ENCODE results near the gene CAT. TPM values are rescaled to one million over a fixed set of nuclear protein-coding genes. Genes with fewer than 3 reads are reported as not detected.

Gene CAT
- total and polyA plus RNA-seq, 9 of the 15 experiments (the other 6 are each of a cell fraction or from before 2014, with no cell fraction given), result 86.7 to 183 (median 114) TPM

DNA sequence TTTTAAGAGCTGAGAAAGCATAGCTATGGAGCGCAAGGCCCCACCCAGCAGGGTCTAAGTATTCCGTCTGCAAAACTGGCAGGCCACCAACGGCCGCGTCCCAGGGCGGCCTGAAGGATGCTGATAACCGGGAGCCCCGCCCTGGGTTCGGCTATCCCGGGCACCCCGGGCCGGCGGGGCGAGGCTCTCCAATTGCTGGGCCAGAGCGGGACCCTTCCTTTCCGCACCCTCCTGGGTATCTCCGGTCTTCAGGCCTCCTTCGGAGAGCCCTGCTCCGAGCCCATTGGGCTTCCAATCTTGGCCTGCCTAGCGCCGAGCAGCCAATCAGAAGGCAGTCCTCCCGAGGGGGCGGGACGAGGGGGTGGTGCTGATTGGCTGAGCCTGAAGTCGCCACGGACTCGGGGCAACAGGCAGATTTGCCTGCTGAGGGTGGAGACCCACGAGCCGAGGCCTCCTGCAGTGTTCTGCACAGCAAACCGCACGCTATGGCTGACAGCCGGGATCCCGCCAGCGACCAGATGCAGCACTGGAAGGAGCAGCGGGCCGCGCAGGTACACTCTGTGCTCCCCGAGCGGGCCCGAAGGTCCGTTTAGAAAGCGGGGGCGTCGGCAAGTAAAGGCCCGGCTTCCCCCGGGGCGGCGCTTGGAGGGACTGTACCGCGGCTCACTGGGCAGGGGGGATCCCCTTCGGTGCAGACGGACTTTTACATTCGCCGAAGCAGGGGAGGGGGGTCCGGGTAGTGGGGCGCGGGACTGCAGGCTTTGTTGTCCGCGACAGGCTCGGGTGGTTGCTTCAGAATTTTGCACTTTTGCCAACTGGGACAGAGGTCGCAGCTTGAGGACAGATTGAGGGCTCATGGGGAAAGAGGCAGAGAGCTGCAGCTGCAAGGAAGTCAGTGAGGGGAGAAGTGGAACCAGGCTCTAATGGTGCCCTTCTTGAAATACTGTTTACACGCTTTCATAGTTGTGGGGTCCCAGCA is at the start of gene CAT (continued):
- TF ChIP-seq, protein P1, sequence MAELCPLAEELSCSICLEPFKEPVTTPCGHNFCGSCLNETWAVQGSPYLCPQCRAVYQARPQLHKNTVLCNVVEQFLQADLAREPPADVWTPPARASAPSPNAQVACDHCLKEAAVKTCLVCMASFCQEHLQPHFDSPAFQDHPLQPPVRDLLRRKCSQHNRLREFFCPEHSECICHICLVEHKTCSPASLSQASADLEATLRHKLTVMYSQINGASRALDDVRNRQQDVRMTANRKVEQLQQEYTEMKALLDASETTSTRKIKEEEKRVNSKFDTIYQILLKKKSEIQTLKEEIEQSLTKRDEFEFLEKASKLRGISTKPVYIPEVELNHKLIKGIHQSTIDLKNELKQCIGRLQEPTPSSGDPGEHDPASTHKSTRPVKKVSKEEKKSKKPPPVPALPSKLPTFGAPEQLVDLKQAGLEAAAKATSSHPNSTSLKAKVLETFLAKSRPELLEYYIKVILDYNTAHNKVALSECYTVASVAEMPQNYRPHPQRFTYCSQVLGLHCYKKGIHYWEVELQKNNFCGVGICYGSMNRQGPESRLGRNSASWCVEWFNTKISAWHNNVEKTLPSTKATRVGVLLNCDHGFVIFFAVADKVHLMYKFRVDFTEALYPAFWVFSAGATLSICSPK (IDR thresholded peaks at IDR 0.05; ENCODE audit: borderline replicate concordance), result no peak
- TF ChIP-seq SIN3B (IDR thresholded peaks at IDR 0.05; ENCODE audit: low read depth), result 0 out of 2 replicates have a peak, but pooled peaks have one; percentile 32
- no peak for TF ChIP-seq ARID3B (CRISPR knock-in tag; IDR thresholded peaks at IDR 0.05; ENCODE audit: borderline replicate concordance)
- TF ChIP-seq SMARCA4 (IDR thresholded peaks at IDR 0.05), result peak; percentile 81; the same call in 1 of the 2 replicates
- TF ChIP-seq, protein P2, sequence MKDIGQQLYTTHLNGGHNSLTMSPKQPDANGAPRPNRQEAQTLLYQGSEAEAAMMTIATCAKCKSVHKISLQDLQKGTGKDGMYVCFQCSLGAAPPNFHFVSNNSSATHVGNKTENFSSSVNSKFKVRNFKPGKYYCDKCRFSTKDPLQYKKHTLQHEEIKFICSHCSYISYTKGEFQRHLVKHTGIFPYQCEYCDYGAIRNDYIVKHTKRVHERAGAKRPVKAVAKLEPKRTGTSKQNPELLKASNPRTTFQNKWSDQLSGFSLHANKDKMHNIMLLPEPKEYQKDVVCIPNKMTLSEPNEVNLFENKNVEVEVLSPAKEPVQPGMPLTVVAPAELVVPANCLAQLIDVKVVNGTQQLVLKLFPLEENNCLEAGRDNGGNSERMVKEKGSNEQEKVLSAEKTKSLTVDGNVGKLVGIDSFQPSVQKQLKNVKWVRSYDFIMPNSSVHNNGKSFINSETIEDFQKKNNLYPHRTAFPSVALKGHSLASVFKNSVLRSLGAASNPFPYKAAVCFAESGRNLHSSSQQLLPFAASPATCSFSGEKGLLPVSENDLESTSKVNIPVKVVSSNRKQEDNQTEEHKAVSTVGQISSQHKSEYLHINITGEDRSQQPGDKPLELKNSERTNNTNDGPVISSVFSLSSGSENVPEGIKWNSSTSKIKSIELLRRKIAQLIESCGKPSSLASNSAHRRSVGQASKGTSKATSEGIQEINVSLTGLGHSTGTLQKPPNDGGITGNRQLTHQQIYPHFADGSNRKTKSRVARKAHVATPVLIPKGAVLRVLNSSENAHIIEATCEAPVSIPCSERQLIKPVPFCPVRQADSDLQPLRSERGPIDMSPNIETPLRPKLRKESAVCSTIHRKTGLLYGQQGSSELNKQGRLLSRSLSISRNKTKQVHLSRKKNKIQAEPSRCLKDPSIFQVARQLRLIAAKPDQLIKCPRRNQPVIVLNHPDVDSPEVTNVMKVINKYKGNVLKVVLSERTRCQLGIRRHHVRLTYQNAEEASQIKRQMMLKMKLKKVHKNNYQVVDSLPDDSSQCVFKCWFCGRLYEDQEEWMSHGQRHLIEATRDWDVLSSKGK (CRISPR knock-in tag; IDR thresholded peaks at IDR 0.05), result no peak
- peak; percentile 89 for TF ChIP-seq CBFA2T2 (conservative IDR thresholded peaks at IDR 0.05)
- TF ChIP-seq CCAR2 (IDR thresholded peaks at IDR 0.05; ENCODE audit: low read depth, low read length), result no peak
- TF ChIP-seq, protein P3, sequence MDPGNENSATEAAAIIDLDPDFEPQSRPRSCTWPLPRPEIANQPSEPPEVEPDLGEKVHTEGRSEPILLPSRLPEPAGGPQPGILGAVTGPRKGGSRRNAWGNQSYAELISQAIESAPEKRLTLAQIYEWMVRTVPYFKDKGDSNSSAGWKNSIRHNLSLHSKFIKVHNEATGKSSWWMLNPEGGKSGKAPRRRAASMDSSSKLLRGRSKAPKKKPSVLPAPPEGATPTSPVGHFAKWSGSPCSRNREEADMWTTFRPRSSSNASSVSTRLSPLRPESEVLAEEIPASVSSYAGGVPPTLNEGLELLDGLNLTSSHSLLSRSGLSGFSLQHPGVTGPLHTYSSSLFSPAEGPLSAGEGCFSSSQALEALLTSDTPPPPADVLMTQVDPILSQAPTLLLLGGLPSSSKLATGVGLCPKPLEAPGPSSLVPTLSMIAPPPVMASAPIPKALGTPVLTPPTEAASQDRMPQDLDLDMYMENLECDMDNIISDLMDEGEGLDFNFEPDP (CRISPR knock-in tag; IDR thresholded peaks at IDR 0.05), result no peak
- TF ChIP-seq ZNF263 (CRISPR knock-in tag; IDR thresholded peaks at IDR 0.05; ENCODE audit: borderline replicate concordance), result peak; percentile 53; the same call in 1 of the 2 replicates
- TF ChIP-seq HDAC1 (IDR thresholded peaks at IDR 0.05), result peak in 1 of 2 experiments; percentile 91; a peak in 2 of 4 replicates
- TF ChIP-seq, protein P4, sequence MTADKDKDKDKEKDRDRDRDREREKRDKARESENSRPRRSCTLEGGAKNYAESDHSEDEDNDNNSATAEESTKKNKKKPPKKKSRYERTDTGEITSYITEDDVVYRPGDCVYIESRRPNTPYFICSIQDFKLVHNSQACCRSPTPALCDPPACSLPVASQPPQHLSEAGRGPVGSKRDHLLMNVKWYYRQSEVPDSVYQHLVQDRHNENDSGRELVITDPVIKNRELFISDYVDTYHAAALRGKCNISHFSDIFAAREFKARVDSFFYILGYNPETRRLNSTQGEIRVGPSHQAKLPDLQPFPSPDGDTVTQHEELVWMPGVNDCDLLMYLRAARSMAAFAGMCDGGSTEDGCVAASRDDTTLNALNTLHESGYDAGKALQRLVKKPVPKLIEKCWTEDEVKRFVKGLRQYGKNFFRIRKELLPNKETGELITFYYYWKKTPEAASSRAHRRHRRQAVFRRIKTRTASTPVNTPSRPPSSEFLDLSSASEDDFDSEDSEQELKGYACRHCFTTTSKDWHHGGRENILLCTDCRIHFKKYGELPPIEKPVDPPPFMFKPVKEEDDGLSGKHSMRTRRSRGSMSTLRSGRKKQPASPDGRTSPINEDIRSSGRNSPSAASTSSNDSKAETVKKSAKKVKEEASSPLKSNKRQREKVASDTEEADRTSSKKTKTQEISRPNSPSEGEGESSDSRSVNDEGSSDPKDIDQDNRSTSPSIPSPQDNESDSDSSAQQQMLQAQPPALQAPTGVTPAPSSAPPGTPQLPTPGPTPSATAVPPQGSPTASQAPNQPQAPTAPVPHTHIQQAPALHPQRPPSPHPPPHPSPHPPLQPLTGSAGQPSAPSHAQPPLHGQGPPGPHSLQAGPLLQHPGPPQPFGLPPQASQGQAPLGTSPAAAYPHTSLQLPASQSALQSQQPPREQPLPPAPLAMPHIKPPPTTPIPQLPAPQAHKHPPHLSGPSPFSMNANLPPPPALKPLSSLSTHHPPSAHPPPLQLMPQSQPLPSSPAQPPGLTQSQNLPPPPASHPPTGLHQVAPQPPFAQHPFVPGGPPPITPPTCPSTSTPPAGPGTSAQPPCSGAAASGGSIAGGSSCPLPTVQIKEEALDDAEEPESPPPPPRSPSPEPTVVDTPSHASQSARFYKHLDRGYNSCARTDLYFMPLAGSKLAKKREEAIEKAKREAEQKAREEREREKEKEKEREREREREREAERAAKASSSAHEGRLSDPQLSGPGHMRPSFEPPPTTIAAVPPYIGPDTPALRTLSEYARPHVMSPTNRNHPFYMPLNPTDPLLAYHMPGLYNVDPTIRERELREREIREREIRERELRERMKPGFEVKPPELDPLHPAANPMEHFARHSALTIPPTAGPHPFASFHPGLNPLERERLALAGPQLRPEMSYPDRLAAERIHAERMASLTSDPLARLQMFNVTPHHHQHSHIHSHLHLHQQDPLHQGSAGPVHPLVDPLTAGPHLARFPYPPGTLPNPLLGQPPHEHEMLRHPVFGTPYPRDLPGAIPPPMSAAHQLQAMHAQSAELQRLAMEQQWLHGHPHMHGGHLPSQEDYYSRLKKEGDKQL (CRISPR knock-in tag; IDR thresholded peaks at IDR 0.05; ENCODE audit: borderline replicate concordance), result no peak
